Dendritic cell treated with granulocyte-macrophage colony-stimulating factor and Interleukin-4, amounts not matched to agents 40 ng/mL and 50 ng/mL, for 4 days (primary cell): ENCODE measurements around the gene RAF1.
"Not testable (repeated sequence)": the region's sequence is repeated elsewhere in the genome, so short reads cannot be mapped to it uniquely, and the experiment has no call there.

Source experiments
- H3K27ac Mint-ChIP-seq: one replicate; pipeline ENCODE4 v1.8.0; 2022; ENCODE audit warnings: mild to moderate bottlenecking, mixed read lengths
- H3K27me3 Mint-ChIP-seq: one replicate; pipeline ENCODE4 v1.8.0; 2022; ENCODE audit warnings: mild to moderate bottlenecking, mixed read lengths
- H3K36me3 Mint-ChIP-seq: one replicate; pipeline ENCODE4 v1.8.0; 2022; ENCODE audit warnings: low read depth, mixed read lengths
- H3K4me1 Mint-ChIP-seq: one replicate; pipeline ENCODE4 v1.8.0; 2022; ENCODE audit warnings: low read depth, mixed read lengths
- H3K4me3 Mint-ChIP-seq: one replicate; pipeline ENCODE4 v1.8.0; 2022; ENCODE audit warnings: mild to moderate bottlenecking, moderate library complexity, mixed read lengths
- H3K9me3 Mint-ChIP-seq: one replicate; pipeline ENCODE4 v1.8.0; 2022; ENCODE audit warnings: mixed read lengths
- intact Hi-C: fragments of 100-400 bp; cut with micrococcal nuclease; formaldehyde crosslinking; loops from one replicate; pipeline ENCODE4 v1.15.0; 2022

The RAF1 gene

DNA sequence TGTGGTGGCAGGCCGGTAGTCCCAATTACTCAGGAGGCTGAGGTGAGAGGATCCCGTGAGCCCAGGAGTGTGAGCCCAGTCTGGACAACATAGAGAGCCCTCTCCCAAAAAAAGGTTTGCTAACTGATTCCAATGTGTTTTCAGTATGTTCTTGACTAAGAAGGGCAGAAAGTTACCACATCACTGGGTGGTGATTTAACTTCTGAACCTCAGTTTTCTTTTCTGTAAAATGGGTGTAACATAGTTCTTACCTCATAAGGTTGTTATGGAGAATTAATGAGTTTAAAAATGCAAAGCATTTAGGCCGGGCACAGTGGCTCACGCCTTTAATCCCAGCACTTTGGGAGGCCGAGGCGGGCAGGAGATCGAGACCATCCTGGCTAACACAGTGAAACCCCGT is 28.5 kb upstream of the RAF1 start:
- H3K27me3 Mint-ChIP-seq = peaks cover 6% of the 10 kb centered on the region
- intact Hi-C loops = no loop called here
- no peak overlapping the region for H3K4me3 Mint-ChIP-seq
- H3K27ac Mint-ChIP-seq = no peak overlapping the region
- peaks cover 7% of the 10 kb centered on the region for H3K4me1 Mint-ChIP-seq
- no peaks in the 10 kb centered on the region for H3K36me3 Mint-ChIP-seq
- no peaks in the 10 kb centered on the region for H3K9me3 Mint-ChIP-seq

DNA sequence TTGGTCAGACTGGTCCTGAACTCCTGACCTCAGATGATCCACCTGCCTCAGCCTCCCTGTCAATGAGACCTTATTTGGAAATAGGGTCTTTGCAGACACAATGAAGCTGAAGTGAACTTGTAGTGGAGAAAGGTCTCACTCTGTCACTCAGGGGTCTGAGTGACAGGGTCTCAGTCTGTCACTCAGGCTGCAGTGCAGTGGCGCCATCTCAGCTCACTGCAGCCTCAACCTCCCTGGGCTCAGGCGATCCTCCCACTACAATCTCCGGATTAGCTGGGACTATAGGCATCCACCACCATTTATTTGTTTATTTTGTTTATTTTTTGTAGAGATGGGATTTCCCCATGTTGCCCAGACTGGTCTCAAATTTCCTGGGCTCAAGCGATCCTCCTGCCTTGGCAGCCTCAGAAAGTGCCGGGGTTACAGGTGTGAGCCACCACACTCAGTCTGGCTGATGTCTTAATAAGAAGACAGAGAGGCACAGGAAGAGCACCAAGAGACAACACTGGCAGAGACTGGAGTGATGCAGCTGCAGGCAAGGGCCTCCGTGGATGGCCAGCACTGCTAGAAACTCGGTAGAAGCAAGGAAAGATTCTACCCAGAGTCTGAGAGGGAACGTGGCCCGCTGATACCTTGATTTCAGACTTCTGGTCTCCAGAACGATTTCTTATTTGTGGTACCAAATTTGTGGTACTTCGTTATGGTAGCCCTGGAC is 26.2 kb upstream of the RAF1 start:
- intact Hi-C loops = no loop called here
- Mint-ChIP-seq H3K27me3 (peaks cover 6% of the 10 kb centered on the region), H3K36me3 (no peaks in the 10 kb centered on the region), H3K4me1 (no peaks in the 10 kb centered on the region), H3K9me3 (no peaks in the 10 kb centered on the region), H3K27ac (no peak overlapping the region), H3K4me3 (no peak overlapping the region)

DNA sequence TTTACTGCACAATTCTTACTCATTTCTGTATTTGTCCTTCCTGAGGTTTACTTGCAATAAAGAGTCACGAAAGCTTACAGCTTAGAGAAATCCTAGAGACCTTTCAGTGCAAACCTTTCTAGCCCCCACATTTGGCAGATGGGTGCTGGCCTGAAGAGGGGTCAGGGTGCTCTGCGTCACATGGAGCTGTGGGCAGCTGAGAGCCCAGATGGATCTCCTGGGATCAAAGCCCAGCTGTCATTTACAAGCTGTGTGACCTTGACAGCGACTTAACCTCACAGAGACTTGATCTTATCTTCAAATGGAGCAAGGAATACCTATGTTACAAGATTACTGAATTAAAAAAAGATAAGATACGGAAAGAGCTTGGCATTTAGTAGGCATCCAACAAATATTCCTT is 24.0 kb upstream of the RAF1 start:
- Mint-ChIP-seq H3K27ac (no peak overlapping the region), H3K4me3 (no peak overlapping the region), H3K4me1 (no peaks in the 10 kb centered on the region), H3K36me3 (no peaks in the 10 kb centered on the region), H3K9me3 (no peaks in the 10 kb centered on the region), H3K27me3 (peaks cover 6% of the 10 kb centered on the region)
- intact Hi-C loops = no loop called here

DNA sequence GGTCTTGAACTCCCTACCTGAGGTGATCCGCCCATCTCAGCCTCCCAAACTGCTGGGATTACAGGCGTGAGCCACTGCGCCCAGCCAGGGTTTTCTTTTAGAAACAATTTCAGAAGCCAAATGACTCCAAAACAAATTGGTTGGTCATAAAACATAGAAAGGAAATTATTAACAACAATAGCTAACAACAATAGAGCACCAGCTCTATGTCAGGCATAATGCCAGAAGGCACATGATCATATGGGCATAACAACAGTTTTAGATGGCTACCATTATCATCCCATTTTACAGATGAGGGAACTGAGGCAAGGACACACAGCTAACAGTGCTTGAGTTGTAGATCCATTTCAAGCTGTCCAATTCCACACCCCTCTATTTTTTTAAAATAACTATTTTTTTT is 22.2 kb upstream of the RAF1 start:
- Mint-ChIP-seq H3K27me3 (peaks cover 6% of the 10 kb centered on the region), H3K9me3 (no peaks in the 10 kb centered on the region), H3K4me3 (no peak overlapping the region), H3K27ac (no peak overlapping the region), H3K4me1 (peaks cover 14% of the 10 kb centered on the region), H3K36me3 (no peaks in the 10 kb centered on the region)
- intact Hi-C loops = no loop called here

DNA sequence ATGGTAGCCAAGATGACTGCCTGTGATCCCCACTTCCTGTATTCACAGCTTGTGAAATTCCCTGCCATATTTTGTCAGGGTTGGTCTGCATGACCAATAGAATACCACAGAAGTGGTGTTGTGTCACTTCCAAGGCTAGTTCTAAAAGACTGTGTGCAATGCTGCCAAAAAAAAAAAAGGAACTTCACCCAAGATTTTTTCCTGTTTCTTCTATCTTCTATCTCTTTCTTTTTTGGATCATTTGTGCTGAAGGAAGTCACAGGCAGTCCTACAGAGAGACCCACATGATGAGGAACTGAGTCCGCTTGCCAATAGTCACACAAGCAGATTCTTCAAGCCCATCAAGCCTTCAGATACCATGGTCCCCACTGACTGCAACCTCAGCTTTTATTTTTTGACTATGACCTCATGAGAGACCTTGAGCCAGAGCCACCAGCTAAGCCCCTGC is 18.1 kb upstream of the RAF1 start:
- peaks cover 25% of the 10 kb centered on the region for H3K4me1 Mint-ChIP-seq
- no peak overlapping the region for H3K4me3 Mint-ChIP-seq
- peak overlapping the region; percentile 96 for H3K27ac Mint-ChIP-seq
- H3K9me3 Mint-ChIP-seq = no peaks in the 10 kb centered on the region
- intact Hi-C loops = loop anchor here (2.0 kb wide), 1 partner anchor 17 kb away; the partner anchor contains the start of gene RAF1
- H3K36me3 Mint-ChIP-seq = no peaks in the 10 kb centered on the region
- H3K27me3 Mint-ChIP-seq = no peaks in the 10 kb centered on the region

DNA sequence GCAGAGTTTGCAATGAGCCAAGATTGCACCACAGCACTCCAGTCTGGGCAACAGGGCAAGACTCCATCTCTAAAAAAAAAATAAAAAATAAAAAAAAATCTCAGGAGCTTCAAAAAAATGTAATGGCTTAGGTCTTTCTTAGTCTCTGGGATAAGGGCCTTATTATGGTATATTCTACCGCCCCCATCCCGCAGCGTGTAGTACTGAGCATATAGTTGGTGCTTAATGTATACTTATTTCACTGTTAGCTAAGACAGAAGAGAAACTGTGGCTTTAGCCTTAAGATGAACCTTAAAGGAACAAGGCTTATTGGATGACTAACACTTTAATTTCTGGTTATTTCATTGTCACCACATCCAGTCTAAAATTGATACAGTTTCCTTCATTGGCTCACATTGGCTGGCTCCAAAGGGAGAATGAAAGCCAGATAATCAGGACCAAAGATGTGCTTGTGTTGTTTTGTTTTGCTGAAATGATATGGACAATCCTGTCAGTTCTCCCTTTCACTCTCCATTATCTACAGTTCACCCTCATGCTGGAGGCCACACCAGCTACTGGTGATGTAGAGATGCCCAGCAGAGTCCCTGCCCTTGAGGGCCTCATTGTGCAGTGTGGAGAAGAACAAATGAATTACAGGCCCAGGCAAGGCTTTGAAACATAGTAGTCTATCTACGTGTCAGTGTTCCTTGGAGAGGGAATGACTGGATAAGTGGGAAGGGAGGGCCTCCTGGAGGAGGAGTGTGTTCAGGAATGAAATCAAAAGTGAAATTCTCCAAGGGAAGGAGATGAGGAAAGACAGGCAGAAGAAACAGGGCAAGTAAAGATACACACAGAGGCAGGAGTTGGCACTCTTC is 17.4 kb upstream of the RAF1 start:
- Mint-ChIP-seq H3K9me3 (no peaks in the 10 kb centered on the region), H3K4me1 (peaks cover 25% of the 10 kb centered on the region), H3K4me3 (no peak overlapping the region), H3K27ac (peak overlapping the region; percentile 96), H3K36me3 (no peaks in the 10 kb centered on the region), H3K27me3 (no peaks in the 10 kb centered on the region)
- intact Hi-C loops = no loop called here

DNA sequence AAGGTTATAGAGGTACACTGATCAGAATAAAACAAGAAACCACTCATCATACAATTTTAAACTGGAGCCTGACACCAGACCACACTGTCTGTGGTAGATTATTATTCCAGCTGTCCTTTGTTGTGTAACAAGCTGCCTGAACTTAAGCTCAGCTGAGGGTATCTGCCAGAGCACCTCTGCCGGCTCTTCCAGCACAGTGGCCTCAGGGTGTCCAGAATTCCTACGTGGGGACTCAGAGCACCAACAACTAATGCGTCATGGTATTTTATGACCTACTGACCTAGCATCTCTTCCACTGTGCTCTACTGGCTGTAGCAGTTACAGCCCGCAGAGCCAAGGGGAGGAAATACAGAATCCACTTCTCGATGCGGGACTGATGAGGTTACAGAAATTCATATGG is 15.6 kb upstream of the RAF1 start:
- H3K36me3 Mint-ChIP-seq = no peaks in the 10 kb centered on the region
- no peaks in the 10 kb centered on the region for H3K9me3 Mint-ChIP-seq
- H3K27me3 Mint-ChIP-seq = no peaks in the 10 kb centered on the region

DNA sequence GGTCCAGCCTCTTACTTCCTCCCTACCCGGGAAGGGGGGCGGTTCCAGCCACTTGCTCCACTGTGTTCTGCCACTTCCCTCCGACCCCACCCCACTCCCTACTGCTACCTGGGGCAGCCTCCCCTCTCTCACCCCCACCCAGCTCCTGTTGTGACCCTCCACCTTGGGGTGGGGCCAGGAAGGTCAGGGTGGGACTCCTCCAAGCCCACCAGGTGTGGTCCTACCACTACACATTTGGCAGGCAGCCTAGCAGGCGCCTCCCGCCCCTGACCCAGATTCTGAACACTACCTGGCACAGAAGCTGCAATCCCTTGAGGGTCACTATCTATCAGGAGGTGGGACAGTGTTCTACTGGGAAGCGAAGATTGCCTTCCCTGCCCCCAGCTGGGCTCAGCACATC is 13.7 kb upstream of the RAF1 start:
- H3K36me3 Mint-ChIP-seq = no peaks in the 10 kb centered on the region
- H3K4me3 Mint-ChIP-seq = no peak overlapping the region
- intact Hi-C loops = no loop called here
- H3K9me3 Mint-ChIP-seq = no peaks in the 10 kb centered on the region
- peak overlapping the region; percentile 84 for H3K27ac Mint-ChIP-seq
- peaks cover 37% of the 10 kb centered on the region for H3K4me1 Mint-ChIP-seq
- no peaks in the 10 kb centered on the region for H3K27me3 Mint-ChIP-seq

More for the DNA sequence above, 15.6 kb upstream of the RAF1 start:
- Mint-ChIP-seq H3K27ac (no peak overlapping the region), H3K4me1 (peaks cover 37% of the 10 kb centered on the region), H3K4me3 (no peak overlapping the region)
- intact Hi-C loops = no loop called here

DNA sequence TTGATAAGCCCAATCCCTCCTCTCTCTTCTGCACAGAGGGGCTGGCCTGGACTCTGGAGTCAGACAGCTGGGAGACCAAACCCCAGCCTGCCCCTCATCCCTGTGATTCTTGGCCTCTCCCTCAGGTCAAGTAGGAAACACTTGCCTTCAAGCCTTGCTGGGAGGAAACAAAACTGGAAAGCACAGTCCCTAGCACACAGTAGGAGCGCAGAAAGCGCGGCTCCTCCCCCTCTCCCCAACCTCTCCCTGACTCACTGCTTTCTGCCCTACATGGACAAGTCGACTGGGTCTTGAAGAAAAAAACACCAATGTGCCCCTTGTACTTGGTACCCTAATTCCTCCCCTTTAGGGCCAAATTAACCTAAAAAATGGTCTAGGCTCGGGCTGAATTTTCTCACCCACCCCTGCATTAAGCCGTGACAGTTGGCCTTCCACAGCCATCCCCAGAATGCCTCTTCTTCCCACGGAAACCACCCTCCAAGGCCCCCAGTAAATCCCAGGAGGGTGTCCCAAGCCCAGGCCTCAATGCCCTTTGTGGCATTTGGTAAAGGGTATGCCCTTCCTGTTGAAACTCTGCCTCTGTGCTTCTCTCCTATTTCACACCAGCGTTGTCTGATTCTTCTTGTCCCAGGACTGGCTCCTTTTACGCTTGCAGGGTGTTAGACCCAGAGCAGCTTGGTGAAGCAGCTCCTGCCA is 11.3 kb upstream of the RAF1 start:
- H3K4me3 Mint-ChIP-seq = no peak overlapping the region
- intact Hi-C loops = no loop called here
- H3K27ac Mint-ChIP-seq = peak overlapping the region; percentile 84
- no peaks in the 10 kb centered on the region for H3K36me3 Mint-ChIP-seq
- peaks cover 23% of the 10 kb centered on the region for H3K4me1 Mint-ChIP-seq
- no peaks in the 10 kb centered on the region for H3K27me3 Mint-ChIP-seq
- no peaks in the 10 kb centered on the region for H3K9me3 Mint-ChIP-seq

DNA sequence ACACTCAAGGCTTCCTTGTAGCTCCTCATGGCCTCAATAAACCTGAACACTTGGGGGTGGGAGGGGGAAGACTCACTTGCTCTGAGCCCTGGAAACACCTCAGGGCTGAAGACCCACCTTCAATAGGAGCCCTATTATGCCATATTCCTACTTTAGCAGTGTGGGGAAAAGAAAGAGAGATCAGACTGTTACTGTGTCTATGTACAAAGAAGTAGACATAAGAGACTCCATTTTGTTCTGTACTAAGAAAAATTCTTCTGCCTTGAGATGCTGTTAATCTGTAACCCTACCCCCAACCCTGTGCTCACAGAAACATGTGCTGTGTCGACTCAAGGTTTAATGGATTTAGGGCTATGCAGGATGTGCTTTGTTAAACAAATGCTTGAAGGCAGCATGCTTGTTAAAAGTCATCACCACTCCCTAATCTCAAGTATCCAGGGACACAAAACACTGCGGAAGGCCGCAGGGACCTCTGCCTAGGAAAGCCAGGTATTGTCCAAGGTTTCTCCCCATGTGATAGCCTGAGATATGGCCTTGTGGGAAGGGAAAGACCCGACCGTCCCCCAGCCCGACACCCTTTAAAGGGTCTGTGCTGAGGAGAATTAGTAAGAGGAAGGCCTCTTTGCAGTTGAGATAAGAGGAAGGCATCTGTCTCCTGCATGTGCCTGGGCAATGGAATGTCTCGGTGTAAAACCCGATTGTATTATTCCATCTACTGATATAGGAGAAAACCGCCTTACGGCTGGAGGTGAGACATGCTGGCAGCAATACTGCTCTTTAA is 10.2 kb upstream of the RAF1 start:
- H3K4me3 Mint-ChIP-seq, H3K36me3 Mint-ChIP-seq, H3K9me3 Mint-ChIP-seq, H3K27me3 Mint-ChIP-seq, H3K27ac Mint-ChIP-seq, intact Hi-C loops: not testable (repeated sequence)
- H3K4me1 Mint-ChIP-seq = peaks cover 23% of the 10 kb centered on the region

DNA sequence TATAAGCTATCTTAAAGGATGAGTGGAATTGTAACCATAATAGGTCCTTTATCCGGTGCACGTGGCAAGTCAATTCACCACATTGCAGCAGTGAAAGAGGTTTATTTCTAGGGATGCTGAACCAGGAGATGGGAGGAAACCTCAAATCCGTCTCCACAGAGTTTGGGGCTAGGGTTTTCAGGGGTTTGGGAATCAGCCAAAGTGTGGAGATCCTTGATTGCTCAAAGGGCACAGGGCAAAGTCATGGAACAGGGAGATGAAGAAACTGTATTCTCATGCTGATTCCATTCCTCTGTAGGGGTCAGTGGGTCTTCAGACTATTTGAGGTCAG is 7.2 kb upstream of the RAF1 start:
- intact Hi-C loops = no loop called here
- H3K9me3 Mint-ChIP-seq = no peaks in the 10 kb centered on the region
- no peak overlapping the region for H3K27ac Mint-ChIP-seq
- peaks cover 12% of the 10 kb centered on the region for H3K4me1 Mint-ChIP-seq
- no peaks in the 10 kb centered on the region for H3K36me3 Mint-ChIP-seq
- H3K4me3 Mint-ChIP-seq = no peak overlapping the region
- H3K27me3 Mint-ChIP-seq = no peaks in the 10 kb centered on the region

DNA sequence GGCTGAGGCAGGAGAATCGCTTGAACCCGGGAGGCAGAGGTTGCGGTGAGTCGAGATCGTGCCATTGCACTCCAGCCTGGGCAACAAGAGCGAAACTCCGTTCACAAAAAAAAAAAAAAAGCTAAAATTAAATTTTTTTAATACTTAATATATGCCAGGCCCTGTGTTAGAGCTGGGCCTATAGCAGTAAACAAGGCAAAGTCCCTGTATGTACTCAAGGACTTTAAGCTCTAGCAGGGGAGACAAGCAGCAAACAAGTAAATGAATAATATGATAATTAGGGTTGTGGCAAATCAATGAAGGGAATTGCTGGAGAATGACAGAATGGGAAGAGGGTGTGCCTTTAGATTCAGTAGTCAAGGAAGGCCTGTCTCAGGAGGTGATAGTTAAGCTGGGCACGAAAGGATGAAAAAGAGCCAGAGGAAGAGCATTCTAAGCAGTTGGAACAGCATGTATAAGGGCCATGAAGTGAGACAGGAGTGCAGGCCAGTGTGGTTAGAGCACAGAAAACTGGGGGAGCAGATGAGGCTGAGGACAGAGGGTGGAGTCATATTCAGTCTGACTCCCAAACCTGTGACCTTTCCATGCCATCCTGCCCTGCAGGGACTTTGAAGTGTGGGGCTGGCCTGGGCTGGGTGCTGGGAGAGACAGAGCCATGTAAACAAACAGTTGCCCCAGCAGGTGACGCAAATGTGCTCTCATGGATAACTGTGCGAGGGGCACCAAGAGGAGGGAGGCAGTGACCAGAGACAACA is 6.6 kb upstream of the RAF1 start:
- Mint-ChIP-seq H3K27me3 (no peaks in the 10 kb centered on the region), H3K9me3 (no peaks in the 10 kb centered on the region), H3K27ac (no peak overlapping the region), H3K4me3 (no peak overlapping the region), H3K36me3 (no peaks in the 10 kb centered on the region), H3K4me1 (peaks cover 8% of the 10 kb centered on the region)
- intact Hi-C loops = no loop called here

DNA sequence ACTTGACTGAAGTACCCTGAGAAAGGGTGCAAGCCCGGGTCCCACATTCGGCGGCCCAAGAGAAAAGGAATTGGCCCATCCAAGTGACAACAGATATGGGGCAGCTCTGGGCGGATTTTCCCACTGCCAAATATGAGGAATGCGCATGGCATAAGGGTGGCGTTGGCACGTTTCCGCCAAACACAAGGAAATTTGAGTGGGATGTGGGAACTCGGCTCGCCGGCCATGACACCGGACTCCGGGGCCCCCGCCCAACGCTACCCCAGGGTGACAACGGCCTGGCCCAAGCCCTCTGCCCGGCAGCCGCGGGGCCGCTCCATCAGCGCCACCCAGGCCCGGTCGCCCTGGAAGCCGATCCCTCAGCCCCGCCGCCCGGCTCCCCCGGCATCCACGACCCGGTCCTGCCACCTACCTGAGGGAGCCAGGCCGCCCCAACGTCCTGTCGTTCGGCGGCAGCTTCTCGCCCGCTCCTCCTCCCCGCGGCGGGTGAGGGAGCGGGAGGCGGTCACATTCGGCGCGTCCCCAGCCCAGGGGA is 449 bp downstream of the RAF1 start:
- Mint-ChIP-seq H3K9me3 (no peaks in the 10 kb centered on the region), H3K4me3 (peak overlapping the region; percentile 83), H3K4me1 (peaks cover 39% of the 10 kb centered on the region), H3K36me3 (peaks cover 23% of the 10 kb centered on the region), H3K27ac (peak overlapping the region; percentile 97), H3K27me3 (no peaks in the 10 kb centered on the region)
- intact Hi-C loops = no loop called here
